ENCODE results near the gene AADACL3.

AADACL3 gene

DNA sequence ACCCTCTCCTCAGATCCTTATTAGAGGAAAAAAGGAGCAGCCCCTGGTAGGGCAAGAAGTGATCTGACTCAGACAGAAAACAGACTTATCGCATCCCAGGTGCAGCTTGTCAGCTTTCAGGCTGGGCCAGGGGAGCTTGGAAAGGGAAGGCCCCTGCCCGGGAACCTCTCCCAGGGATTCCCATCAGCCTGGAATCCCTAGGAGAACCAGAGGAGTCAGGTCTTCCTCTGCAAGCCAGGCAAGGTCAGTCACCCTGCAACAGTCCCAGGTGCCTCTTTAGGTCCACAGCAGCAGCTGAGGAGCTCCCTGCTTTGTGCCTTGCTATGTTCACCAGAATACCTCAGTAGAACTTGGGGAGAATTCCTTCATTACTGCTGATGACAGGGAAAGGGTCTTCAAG is 54.7 kb downstream of the AADACL3 start:
- DNase-seq, result no peak

DNA sequence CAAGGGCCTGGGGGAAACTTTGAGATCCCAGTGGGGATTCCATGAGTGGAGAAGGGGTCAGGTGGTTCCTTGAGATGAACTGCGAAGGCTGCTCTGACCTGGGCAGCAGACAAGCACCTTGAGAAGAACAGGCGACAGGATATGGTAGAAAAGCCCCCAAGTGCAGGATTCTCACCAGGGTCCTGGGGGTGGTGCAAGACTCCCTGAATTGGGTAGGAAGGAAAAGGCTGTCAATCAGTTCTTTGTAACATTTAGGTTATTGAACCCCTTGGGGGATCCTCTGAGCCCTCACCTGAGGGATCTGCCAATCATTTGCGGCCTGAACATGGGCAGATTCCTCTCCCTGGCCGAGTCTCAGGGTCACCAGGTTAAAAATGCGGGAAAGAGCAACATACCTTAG is 55.3 kb downstream of the AADACL3 start:
- no peak for DNase-seq

DNA sequence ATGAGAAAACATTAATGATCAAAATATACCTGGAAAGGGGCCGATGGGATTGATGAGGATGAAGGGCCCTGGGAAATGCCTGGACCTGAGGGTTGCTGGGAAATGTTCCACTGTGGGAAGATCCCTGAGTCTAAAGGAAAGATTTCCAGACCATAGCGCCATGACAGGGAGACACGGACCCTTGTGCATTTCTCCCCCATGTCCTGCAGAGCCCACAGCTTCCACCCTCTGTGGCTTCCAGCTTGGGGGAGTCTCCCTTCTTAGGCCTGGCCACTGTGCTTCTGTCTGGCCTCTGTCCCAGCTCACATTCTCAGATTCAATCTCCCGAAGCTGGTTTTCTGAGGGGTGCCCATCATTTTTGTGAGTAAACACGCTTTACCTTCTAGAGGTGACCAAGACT is 56.6 kb downstream of the AADACL3 start:
- no peak for DNase-seq

DNA sequence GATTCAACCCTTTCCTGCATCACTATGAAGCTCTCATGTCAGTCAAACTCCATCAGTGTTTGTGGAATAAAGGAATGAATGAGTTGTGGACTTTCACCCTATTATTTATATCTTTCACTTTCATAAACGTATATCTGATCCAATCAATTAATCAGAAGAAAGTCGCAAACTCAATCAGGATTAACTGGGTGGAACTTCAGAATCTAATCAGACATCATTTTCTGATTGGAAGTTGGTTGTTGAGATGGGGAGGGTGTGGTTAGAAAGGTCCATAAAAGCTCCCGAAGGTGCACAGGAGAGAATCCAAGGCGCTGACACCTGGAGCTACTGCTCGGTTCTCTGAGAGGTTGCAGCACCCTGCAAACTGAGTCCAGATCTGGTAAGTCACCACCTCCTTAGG is 57.5 kb downstream of the AADACL3 start, which contains the start of gene PRAMEF12:
PRAMEF12 (plus strand) TSS at position 301 of the 400 bp plus-strand sequence. CDS start 1,130 bp downstream, outside the sequence.
- no peak for DNase-seq

DNA sequence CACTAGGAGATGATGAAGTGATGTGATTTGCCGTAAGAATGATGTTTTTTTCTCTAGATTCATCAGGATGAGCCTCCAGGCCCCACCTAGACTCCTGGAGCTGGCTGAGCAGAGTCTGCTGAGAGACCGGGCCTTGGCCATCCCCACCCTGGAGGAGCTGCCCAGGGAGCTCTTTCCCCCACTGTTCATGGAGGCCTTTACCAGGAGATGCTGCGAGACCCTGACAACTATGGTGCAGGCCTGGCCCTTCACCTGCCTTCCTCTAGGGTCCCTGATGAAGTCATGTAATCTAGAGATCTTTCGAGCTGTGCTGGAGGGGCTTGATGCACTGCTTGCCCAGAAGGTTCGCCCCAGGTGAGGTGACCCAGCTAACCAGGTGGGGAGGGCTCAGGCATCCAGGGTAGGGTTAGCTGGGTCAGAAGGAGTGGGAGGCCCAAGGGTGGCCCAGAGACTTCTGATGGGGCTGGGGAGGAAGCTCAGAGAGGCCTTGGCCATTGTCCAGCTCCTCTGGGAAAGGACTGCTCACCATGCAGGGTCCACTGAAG is 59.0 kb downstream of the AADACL3 start:
- DNase-seq, result no peak

DNA sequence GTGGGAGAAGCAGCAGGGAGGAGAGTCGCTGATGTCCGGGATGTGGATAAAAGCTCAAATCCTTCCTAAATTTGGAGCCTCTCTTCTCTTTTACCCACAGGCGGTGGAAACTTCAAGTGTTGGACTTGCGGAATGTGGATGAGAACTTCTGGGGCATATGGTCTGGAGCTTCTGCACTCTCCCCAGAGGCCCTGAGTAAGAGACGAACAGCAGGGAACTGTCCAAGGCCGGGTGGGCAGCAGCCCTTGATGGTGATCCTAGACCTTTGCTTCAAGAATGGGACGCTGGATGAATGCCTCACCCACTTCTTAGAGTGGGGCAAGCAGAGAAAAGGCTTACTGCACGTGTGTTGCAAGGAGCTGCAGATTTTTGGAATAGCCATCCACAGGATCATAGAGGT is 59.5 kb downstream of the AADACL3 start:
- no peak for DNase-seq

DNA sequence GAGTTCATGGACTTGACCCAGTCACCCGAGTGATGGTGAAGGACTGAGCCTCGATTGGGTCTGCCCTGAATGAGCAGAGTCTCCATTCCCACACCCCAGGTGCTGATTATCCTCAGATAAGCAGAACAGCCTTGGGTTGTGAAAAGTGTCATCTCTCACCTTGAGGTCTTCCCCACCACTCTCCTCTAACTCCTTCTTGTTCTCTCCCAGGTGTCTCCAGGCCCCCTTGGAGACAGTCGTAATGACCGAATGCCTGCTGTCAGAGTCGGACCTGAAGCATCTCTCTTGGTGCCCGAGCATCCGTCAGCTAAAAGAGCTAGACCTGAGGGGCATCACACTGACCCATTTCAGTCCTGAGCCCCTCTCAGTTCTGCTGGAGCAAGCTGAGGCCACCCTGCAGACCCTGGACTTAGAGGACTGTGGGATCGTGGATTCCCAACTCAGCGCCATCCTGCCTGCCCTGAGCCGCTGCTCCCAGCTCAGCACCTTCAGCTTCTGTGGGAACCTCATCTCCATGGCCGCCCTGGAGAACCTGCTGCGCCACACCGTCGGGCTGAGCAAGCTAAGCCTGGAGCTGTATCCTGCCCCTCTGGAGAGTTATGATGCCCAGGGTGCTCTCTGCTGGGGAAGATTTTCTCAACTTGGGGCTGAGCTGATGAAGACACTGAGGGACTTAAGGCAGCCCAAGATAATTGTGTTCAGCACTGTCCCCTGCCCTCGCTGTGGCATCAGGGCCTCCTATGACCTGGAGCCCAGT is 61.1 kb downstream of the AADACL3 start:
- no peak for DNase-seq

Data from NCI-H1048 (cell line).